Thyroid gland (tissue), 4 donors: ENCODE measurements around the gene CAPN14.

Experiments
- CTCF ChIP-seq, 6 experiments: fragments of 200-600 bp in 3 of 6; fragments of 450-650 bp in 3 of 6; sonication (generic) in 3 of 6; IDR thresholded peaks; one replicate each; pipeline ENCODE4 v1.5.1; 2016 to 2019; ENCODE audit warnings: antibody characterized with exemption in 6 of 6, mild to moderate bottlenecking in 2 of 6, inconsistent platforms in 1 of 6, moderate library complexity in 1 of 6
- POLR2A ChIP-seq, 2 donors: fragments of 450-650 bp; IDR thresholded peaks; one replicate each; pipeline ENCODE4 v1.6.1; 2017; ENCODE audit warnings: antibody characterized with exemption in 2 of 2, mild to moderate bottlenecking in 2 of 2, moderate library complexity in 1 of 2

- TF ChIP-seq CTCF (IDR thresholded peaks at IDR 0.05) (no peak), POLR2A (IDR thresholded peaks at IDR 0.05) (no peak)
These were observed 2.8 kb downstream of the CAPN14 start for GRCh38 chr2:31214444-31214915.
